ENCODE data around the gene TOMM6. TPM values are rescaled to one million over a fixed set of nuclear protein-coding genes. Genes with fewer than 3 reads are reported as not detected.

The TOMM6 gene
- total RNA-seq, 1 experiment from 2014 or later = 292 TPM

DNA sequence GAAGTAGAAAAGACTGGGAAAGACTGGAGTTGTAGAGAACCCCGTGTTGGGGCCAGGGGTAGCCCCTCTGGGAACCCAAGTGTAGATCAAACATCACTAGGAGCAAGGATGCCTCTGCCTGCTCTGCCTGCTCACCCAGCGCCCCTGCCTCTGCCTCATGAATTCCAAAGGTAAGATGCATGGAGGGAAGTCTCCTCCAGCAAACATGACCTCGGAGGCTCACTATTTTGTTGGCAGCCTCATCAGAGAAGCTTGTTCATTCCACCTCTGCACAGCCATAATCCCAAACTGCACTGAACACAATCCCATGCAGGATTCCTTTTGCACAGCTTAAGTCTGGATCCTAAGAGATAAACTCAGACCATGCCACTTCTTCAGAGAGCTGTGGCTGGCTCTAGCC lies 12.7 kb upstream of the TOMM6 start:
- H3K9me3 ChIP-seq (ENCODE audit: control insufficient read depth in 1 of 2, insufficient read depth in 1 of 2, low read depth in 1 of 2, low read length in 2 of 2) = no peaks in the 10 kb centered on the region
- no peaks in the 10 kb centered on the region for H3K79me2 ChIP-seq (ENCODE audit: insufficient read depth, low read length)
- no peak overlapping the region for H3K27ac ChIP-seq (ENCODE audit: low read depth, low read length)
- POLR2A ChIA-PET = no interaction called here
- RAD21 ChIA-PET (ENCODE audit: low non-redundant PET in 1 of 2, low total read pairs in 2 of 2, uncharacterized antibody in 2 of 2, unreplicated experiment in 2 of 2) = no interaction called here
- no peak overlapping the region for H3K9ac ChIP-seq (ENCODE audit: low read length)
- no TSS peak for BruUV-seq (replicated peaks)
- CTCF ChIA-PET = interaction anchor here (1.0 kb wide), 1 partner anchor 70 kb away, joined by 4 read pairs; no protein-coding TSS in a partner anchor
- no peaks in the 10 kb centered on the region for H3K9me2 ChIP-seq (ENCODE audit: insufficient read depth)
- peaks cover 4 to 10% of the 10 kb centered on the region in 2 experiments; a peak in 1 of 4 replicates for H3K4me1 ChIP-seq (ENCODE audit: control insufficient read depth in 1 of 2, insufficient read depth in 2 of 2, low read length in 2 of 2)
- peaks cover 0 to 5% of the 10 kb centered on the region in 2 experiments; a peak in 2 of 4 replicates for H3K36me3 ChIP-seq (ENCODE audit: control insufficient read depth in 1 of 2, insufficient read depth in 2 of 2, low read length in 2 of 2)
- no peaks in the 10 kb centered on the region for H3K27me3 ChIP-seq (ENCODE audit: insufficient read depth, low read length)
- intact Hi-C loops (cut with micrococcal nuclease) = loop anchor here (10.0 kb wide), 1 partner anchor 170 kb away; no protein-coding TSS in a partner anchor
- no peak overlapping the region for H2AFZ ChIP-seq (ENCODE audit: low read depth, low read length, poor library complexity, severe bottlenecking)
- TF ChIP-seq ZFX (IDR thresholded peaks at IDR 0.05) (no peak), POLR2AphosphoS5 (IDR thresholded peaks at IDR 0.05; ENCODE audit: low read depth, low read length) (no peak), YY1 (IDR thresholded peaks at IDR 0.05; ENCODE audit: extremely low read depth, insufficient replicate concordance, low read depth, low read length) (no peak), EGR1 (IDR thresholded peaks at IDR 0.05; ENCODE audit: low read depth) (no peak), EZH2phosphoT487 (IDR thresholded peaks at IDR 0.05; ENCODE audit: borderline replicate concordance) (no peak), POLR2A (IDR thresholded peaks at IDR 0.05; ENCODE audit: borderline replicate concordance, extremely low read depth, insufficient read depth, insufficient read length) (no peak)
- TF ChIP-seq, protein P1, sequence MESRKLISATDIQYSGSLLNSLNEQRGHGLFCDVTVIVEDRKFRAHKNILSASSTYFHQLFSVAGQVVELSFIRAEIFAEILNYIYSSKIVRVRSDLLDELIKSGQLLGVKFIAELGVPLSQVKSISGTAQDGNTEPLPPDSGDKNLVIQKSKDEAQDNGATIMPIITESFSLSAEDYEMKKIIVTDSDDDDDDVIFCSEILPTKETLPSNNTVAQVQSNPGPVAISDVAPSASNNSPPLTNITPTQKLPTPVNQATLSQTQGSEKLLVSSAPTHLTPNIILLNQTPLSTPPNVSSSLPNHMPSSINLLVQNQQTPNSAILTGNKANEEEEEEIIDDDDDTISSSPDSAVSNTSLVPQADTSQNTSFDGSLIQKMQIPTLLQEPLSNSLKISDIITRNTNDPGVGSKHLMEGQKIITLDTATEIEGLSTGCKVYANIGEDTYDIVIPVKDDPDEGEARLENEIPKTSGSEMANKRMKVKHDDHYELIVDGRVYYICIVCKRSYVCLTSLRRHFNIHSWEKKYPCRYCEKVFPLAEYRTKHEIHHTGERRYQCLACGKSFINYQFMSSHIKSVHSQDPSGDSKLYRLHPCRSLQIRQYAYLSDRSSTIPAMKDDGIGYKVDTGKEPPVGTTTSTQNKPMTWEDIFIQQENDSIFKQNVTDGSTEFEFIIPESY (IDR thresholded peaks at IDR 0.05; ENCODE audit: extremely low read depth, insufficient replicate concordance, low read length) = no peak
- TF ChIP-seq, protein P2, sequence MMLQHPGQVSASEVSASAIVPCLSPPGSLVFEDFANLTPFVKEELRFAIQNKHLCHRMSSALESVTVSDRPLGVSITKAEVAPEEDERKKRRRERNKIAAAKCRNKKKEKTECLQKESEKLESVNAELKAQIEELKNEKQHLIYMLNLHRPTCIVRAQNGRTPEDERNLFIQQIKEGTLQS (IDR thresholded peaks at IDR 0.05) = no peak
- H3K4me2 ChIP-seq (ENCODE audit: low read length) = no peak overlapping the region
- DNase-seq (ENCODE audit: low read depth, low spot score) (no peak), ATAC-seq (no peak)
- no peaks in the 10 kb centered on the region for H4K20me1 ChIP-seq (ENCODE audit: insufficient read depth)
- no peak overlapping the region for H3K4me3 ChIP-seq (replicated peaks in 1 of 2; ENCODE audit: low read depth in 1 of 2, low read length in 2 of 2)
